ENCODE data around the gene ASPN.

ASPN gene

DNA sequence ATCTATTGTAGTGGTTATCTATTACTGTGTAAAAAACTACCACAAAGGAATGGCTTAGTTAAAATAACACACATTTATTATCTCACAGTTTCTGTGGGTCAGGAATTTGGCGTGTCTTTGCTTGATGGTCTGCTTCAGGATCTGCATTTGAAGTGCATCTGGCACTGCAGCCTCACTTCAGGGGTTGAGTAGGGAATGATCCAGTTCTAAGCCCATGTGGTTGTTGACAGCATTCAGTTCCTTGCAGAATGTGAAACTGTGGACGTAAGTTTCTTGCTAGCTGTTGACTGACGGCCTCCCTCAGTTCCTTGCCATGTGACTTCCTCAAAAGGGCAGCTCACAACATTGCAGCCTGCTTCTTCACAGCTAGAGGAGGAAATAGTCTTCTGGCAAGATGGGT lies 75.8 kb downstream of the ASPN start:
- no peak for DNase-seq
